H1 (cell line): ENCODE results near the gene ITSN1. TPM values are rescaled to one million over a fixed set of nuclear protein-coding genes. Genes with fewer than 3 reads are reported as not detected.

Experiments
- CTCF ChIA-PET: fragments of 300-600 bp; sonication (Branson Sonifier 250); formaldehyde crosslinking; loops from one replicate; lab custom pipeline; 2021; ENCODE audit not compliant: partially characterized antibody; lab: Charles Lee
- POLR2A ChIA-PET: fragments of 300-600 bp; sonication (Branson Sonifier 250); formaldehyde crosslinking; loops from one replicate; lab custom pipeline; 2021; ENCODE audit warnings: inconsistent platforms; ENCODE audit not compliant: partially characterized antibody; lab: Charles Lee
- DNase-seq, 2 experiments: peaks; one replicate each; pipeline versions ENCODE4 v3.0.0 to v3.0.0-alpha.2; 2010 to 2022; ENCODE audit warnings: low spot score in 2 of 2, low read depth in 1 of 2, mixed read lengths in 1 of 2
- FAIRE-seq: peaks from 2 replicates; lab custom pipeline; 2011; peaks lifted over from hg19 to GRCh38; lab: Jason Lieb, UNC
- H2AFZ ChIP-seq: 2 replicates; pipeline ENCODE4 v1.8.1; 2012; ENCODE audit warnings: low read length, inconsistent platforms
- H2AK5ac ChIP-seq: 2 replicates; pipeline ENCODE4 v1.6.1; 2013; ENCODE audit warnings: low read depth, low read length
- H2BK120ac ChIP-seq: replicated peaks from 2 replicates; pipeline ENCODE3; 2013; ENCODE audit warnings: low read depth, low read length, inconsistent platforms
- H2BK12ac ChIP-seq: 2 replicates; pipeline ENCODE4 v1.6.1; 2013; ENCODE audit warnings: low read depth, low read length
- H2BK15ac ChIP-seq: 2 replicates; pipeline ENCODE4 v1.6.1; 2013; ENCODE audit warnings: low read length
- H2BK20ac ChIP-seq: 2 replicates; pipeline ENCODE4 v1.6.1; 2013; ENCODE audit warnings: low read length
- H2BK5ac ChIP-seq: 2 replicates; pipeline ENCODE4 v1.6.1; 2013; ENCODE audit warnings: low read depth, low read length
- H3K14ac ChIP-seq: 2 replicates; pipeline ENCODE4 v1.6.1; 2013; ENCODE audit warnings: inconsistent platforms; ENCODE audit not compliant: insufficient read length
- H3K18ac ChIP-seq: 2 replicates; pipeline ENCODE4 v1.6.1; 2013; ENCODE audit warnings: low read length; ENCODE audit errors: extremely low read depth
- H3K23ac ChIP-seq: 2 replicates; pipeline ENCODE4 v1.6.1; 2013; ENCODE audit warnings: inconsistent platforms; ENCODE audit not compliant: insufficient read length
- H3K23me2 ChIP-seq: 2 replicates; pipeline ENCODE4 v1.6.1; 2013; ENCODE audit warnings: low read depth, low read length
- H3K27ac ChIP-seq: 2 replicates; pipeline ENCODE4 v1.6.1; 2011; ENCODE audit warnings: low read depth, low read length, inconsistent platforms
- H3K27me3 ChIP-seq, 4 experiments: replicated peaks in 1 of 4; 1 replicate in 1 of 4; 2 replicates in 3 of 4; pipeline versions ENCODE4 v1.6.1 to v1.8.1; 2011 to 2013; ENCODE audit warnings: low read length in 3 of 4, mild to moderate bottlenecking in 3 of 4, inconsistent platforms in 2 of 4, mixed read lengths in 2 of 4, moderate library complexity in 1 of 4; ENCODE audit not compliant: control insufficient read depth in 3 of 4, insufficient read depth in 3 of 4; ENCODE audit errors: extremely low read depth in 1 of 4
- H3K36me3 ChIP-seq, 4 experiments: 2 replicates each; pipeline versions ENCODE4 v1.6.1 to v1.8.1; 2011 to 2013; ENCODE audit warnings: mild to moderate bottlenecking in 4 of 4, low read length in 3 of 4, moderate library complexity in 2 of 4, control low read depth in 1 of 4, inconsistent platforms in 1 of 4; ENCODE audit not compliant: insufficient read depth in 4 of 4, control insufficient read depth in 2 of 4
- H3K4ac ChIP-seq: replicated peaks from 2 replicates; pipeline ENCODE3; 2013; ENCODE audit warnings: low read length, low read depth, mixed read lengths, inconsistent platforms; ENCODE audit not compliant: insufficient read length
- H3K4me1 ChIP-seq, 4 experiments: replicated peaks in 1 of 4; 1 replicate in 1 of 4; 2 replicates in 3 of 4; pipeline versions ENCODE4 v1.6.1 to v1.8.1; 2011 to 2013; ENCODE audit warnings: low read length in 3 of 4, inconsistent platforms in 2 of 4, mixed read lengths in 1 of 4; ENCODE audit not compliant: insufficient read depth in 4 of 4, control insufficient read depth in 3 of 4
- H3K4me2 ChIP-seq, 2 experiments: 2 replicates each; pipeline versions ENCODE4 v1.6.1 to v1.8.1; 2011 to 2013; ENCODE audit warnings: low read depth in 2 of 2, low read length in 2 of 2, control low read depth in 1 of 2, inconsistent platforms in 1 of 2, mild to moderate bottlenecking in 1 of 2; ENCODE audit not compliant: insufficient read depth in 1 of 2
- H3K4me3 ChIP-seq, 4 experiments: fragments of 200-600, 300-600 bp in 1 of 4; sonication (generic), shearing (Covaris generic), sonication (Bioruptor Twin) in 1 of 4; 2 replicates each; pipeline versions ENCODE4 v1.5.1 to v1.8.1; 2011 to 2016; ENCODE audit warnings: low read length in 4 of 4, low read depth in 3 of 4, control low read depth in 2 of 4, inconsistent platforms in 2 of 4, mild to moderate bottlenecking in 2 of 4, mixed read lengths in 1 of 4, moderate library complexity in 1 of 4; ENCODE audit not compliant: insufficient read depth in 2 of 4; ENCODE audit errors: extremely low read depth in 1 of 4
- H3K56ac ChIP-seq: replicated peaks from 2 replicates; pipeline ENCODE3; 2013; ENCODE audit warnings: low read depth, mild to moderate bottlenecking, mixed read lengths, low read length, inconsistent platforms; ENCODE audit not compliant: insufficient read length
- H3K79me1 ChIP-seq: 2 replicates; pipeline ENCODE4 v1.6.1; 2013; ENCODE audit warnings: low read depth, low read length, control low read depth
- H3K79me2 ChIP-seq, 2 experiments: 2 replicates each; pipeline versions ENCODE4 v1.6.1 to v1.8.1; 2012 to 2013; ENCODE audit warnings: low read length in 2 of 2, mild to moderate bottlenecking in 2 of 2, inconsistent platforms in 1 of 2; ENCODE audit not compliant: insufficient read depth in 2 of 2, control insufficient read depth in 1 of 2
- H3K9ac ChIP-seq, 4 experiments: replicated peaks in 1 of 4; 1 replicate in 1 of 4; 2 replicates in 3 of 4; pipeline versions ENCODE4 v1.6.1 to v1.8.1; 2011 to 2013; ENCODE audit warnings: low read depth in 3 of 4, low read length in 3 of 4, control low read depth in 2 of 4, mild to moderate bottlenecking in 2 of 4, moderate library complexity in 2 of 4, inconsistent platforms in 1 of 4; ENCODE audit errors: extremely low read depth in 1 of 4
- H3K9me3 ChIP-seq, 2 experiments: 2 replicates each; pipeline versions ENCODE4 v1.6.1 to v1.8.1; 2012 to 2013; ENCODE audit warnings: mild to moderate bottlenecking in 2 of 2, moderate library complexity in 2 of 2, control low read depth in 1 of 2, inconsistent platforms in 1 of 2, low read depth in 1 of 2, low read length in 1 of 2, mixed read lengths in 1 of 2; ENCODE audit not compliant: insufficient read depth in 2 of 2
- H4K20me1 ChIP-seq, 2 experiments: replicated peaks in 1 of 2; 2 replicates each; pipeline versions ENCODE3 to v1.8.1; 2011 to 2013; ENCODE audit warnings: inconsistent platforms in 2 of 2, low read length in 2 of 2, mild to moderate bottlenecking in 1 of 2; ENCODE audit not compliant: insufficient read depth in 2 of 2, control insufficient read depth in 1 of 2
- H4K5ac ChIP-seq: 2 replicates; pipeline ENCODE4 v1.6.1; 2013; ENCODE audit warnings: low read length, low read depth, mixed read lengths, inconsistent platforms; ENCODE audit not compliant: insufficient read length
- H4K8ac ChIP-seq: 2 replicates; pipeline ENCODE4 v1.8.0; 2013; ENCODE audit warnings: mild to moderate bottlenecking, moderate library complexity, low read length, inconsistent platforms; ENCODE audit not compliant: insufficient read depth; ENCODE audit errors: extremely low read depth
- H4K91ac ChIP-seq: replicated peaks from 2 replicates; pipeline ENCODE3; 2013; ENCODE audit warnings: low read length, mixed read lengths, inconsistent platforms; ENCODE audit not compliant: insufficient read length
- ATF2 ChIP-seq: IDR thresholded peaks from 2 replicates; pipeline ENCODE4 v1.6.1; 2012; ENCODE audit warnings: low read length, inconsistent platforms
- CTBP2 ChIP-seq: IDR thresholded peaks from 2 replicates; pipeline ENCODE4 v1.7.0; 2011; ENCODE audit warnings: borderline replicate concordance, mild to moderate bottlenecking, moderate library complexity, mixed read lengths, low read length; ENCODE audit not compliant: insufficient read depth, insufficient read length
- HDAC2 ChIP-seq, 2 experiments: fragments of 300-600 bp in 1 of 2; sonication (generic) in 1 of 2; IDR thresholded peaks; 2 replicates each; pipeline ENCODE4 v1.6.1; 2011 to 2012; ENCODE audit warnings: low read depth in 2 of 2, low read length in 2 of 2, mild to moderate bottlenecking in 2 of 2, moderate library complexity in 2 of 2, borderline replicate concordance in 1 of 2, inconsistent platforms in 1 of 2
- MAX ChIP-seq: IDR thresholded peaks from 2 replicates; pipeline ENCODE4 v1.6.1; 2012; ENCODE audit warnings: inconsistent platforms
- NRF1 ChIP-seq: IDR thresholded peaks from 2 replicates; pipeline ENCODE4 v1.6.1; 2011; ENCODE audit warnings: mild to moderate bottlenecking, low read depth, low read length, improper control_type of control experiment
- RNF2 ChIP-seq: fragments of 200-900, 300-1000 bp; sonication (generic); IDR thresholded peaks from 2 replicates; pipeline ENCODE4 v1.7.1; 2016; ENCODE audit warnings: borderline replicate concordance, low read depth, mild to moderate bottlenecking, antibody characterized with exemption, low read length; ENCODE audit not compliant: poor library complexity, severe bottlenecking; ENCODE audit errors: missing control alignments
- SP4 ChIP-seq: IDR thresholded peaks from 2 replicates; pipeline ENCODE4 v1.6.1; 2012; ENCODE audit warnings: low read length, inconsistent platforms
- TCF12 ChIP-seq: IDR thresholded peaks from 2 replicates; pipeline ENCODE4 v1.6.1; 2011; ENCODE audit warnings: low read depth, mild to moderate bottlenecking, low read length
- polyA plus RNA-seq, 7 experiments: library from polyadenylated mRNA; depleted of rRNA in 3 of 7; stranded (reverse) in 5 of 7; unstranded in 2 of 7; fragments of >200 nt in 5 of 7; fragments of 200-250 nt in 2 of 7; gene quantifications; 1 replicate in 5 of 7; 2 replicates in 1 of 7; 4 replicates in 1 of 7; pipeline versions ENCODE4 v1.2.1 to v1.2.3, GENCODE V29; 2011 to 2013; ENCODE audit warnings: missing spikeins in 2 of 7, mixed read lengths in 2 of 7
- total RNA-seq: library from RNA; stranded (reverse); fragmentation: NEBNext Ultra II Directional; extraction: Animal tissue kit (Norgen Biotek cat#: 25700); gene quantifications from 2 replicates; pipeline ENCODE4 v1.2.1, GENCODE V29; 2021
- TF ChIP-seq, protein P1 (sequence below), 3 experiments: IDR thresholded peaks; 1 replicate in 2 of 3; 2 replicates in 1 of 3; pipeline versions ENCODE4 v1.5.1 to v1.6.1; 2011; ENCODE audit warnings: low read length in 3 of 3, mild to moderate bottlenecking in 3 of 3, inconsistent platforms in 2 of 3, low read depth in 1 of 3, moderate library complexity in 1 of 3; ENCODE audit not compliant: insufficient read depth in 1 of 3; ENCODE audit errors: control extremely low read depth in 1 of 3

ITSN1 gene
- total and polyA plus RNA-seq, 2 of the 8 experiments (the other 6 are each of a cell fraction or from before 2014, with no cell fraction given), result 60.8 to 78.1 TPM

DNA sequence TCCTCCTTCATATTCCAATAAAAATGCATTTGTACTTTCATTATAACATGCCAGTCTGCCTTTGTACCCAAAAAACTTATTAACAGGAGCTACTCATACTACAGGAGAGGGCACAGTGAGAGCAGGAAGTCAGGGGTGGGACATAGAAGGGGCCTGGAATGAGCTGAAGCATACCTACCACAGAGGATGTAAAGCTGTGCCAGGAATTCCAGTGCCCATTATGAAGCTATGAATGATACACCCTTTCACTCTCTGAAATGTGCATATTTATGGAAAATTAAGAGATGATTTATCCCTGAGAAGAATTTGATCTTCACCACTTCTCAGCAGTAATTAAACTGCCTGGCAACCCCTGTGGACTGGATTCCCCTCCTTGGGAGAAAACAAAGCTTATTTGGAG, 207.5 kb downstream of the ITSN1 start:
- ChIA-PET POLR2A (interaction anchor here (0.7 kb wide), 1 partner anchor 9 kb away, joined by 3 read pairs; no protein-coding TSS in a partner anchor), CTCF (interaction anchor here (0.6 to 1.5 kb wide), 6 partner anchors 8 to 1348 kb away, joined by 3 to 4 read pairs (median 3); no protein-coding TSS in a partner anchor)
- H3K56ac ChIP-seq, result no peak overlapping the region
- no peak overlapping the region for H4K5ac ChIP-seq
- no peak overlapping the region for H3K23ac ChIP-seq
- no peak overlapping the region for H3K27ac ChIP-seq
- no peak overlapping the region for H3K4me2 ChIP-seq
- H3K9ac ChIP-seq, result no peak overlapping the region
- no peaks in the 10 kb centered on the region; a peak in 3 of 7 replicates for H3K4me1 ChIP-seq
- no peak overlapping the region for H2BK20ac ChIP-seq
- no peak overlapping the region for H3K4ac ChIP-seq
- FAIRE-seq (no peak), DNase-seq (no peak)
- no peak overlapping the region for H2BK120ac ChIP-seq
- no peak overlapping the region for H4K91ac ChIP-seq
- H3K79me1 ChIP-seq, result no peaks in the 10 kb centered on the region; the same call in 1 of the 2 replicates
- H3K9me3 ChIP-seq, result no peaks in the 10 kb centered on the region; a peak in 1 of 4 replicates
- H3K36me3 ChIP-seq, result no peaks in the 10 kb centered on the region
- no peak overlapping the region for H3K18ac ChIP-seq
- no peak overlapping the region for H4K8ac ChIP-seq
- H3K79me2 ChIP-seq, result no peaks in the 10 kb centered on the region
- H2BK15ac ChIP-seq, result no peak overlapping the region
- H2AFZ ChIP-seq, result no peak overlapping the region
- H4K20me1 ChIP-seq, result no peaks in the 10 kb centered on the region
- H3K14ac ChIP-seq, result no peak overlapping the region
- no peak overlapping the region for H3K4me3 ChIP-seq
- no peak overlapping the region for H2BK12ac ChIP-seq
- H2AK5ac ChIP-seq, result no peak overlapping the region
- H3K23me2 ChIP-seq, result no peaks in the 10 kb centered on the region
- H2BK5ac ChIP-seq, result no peak overlapping the region
- no peaks in the 10 kb centered on the region for H3K27me3 ChIP-seq
- no peak for TF ChIP-seq NRF1
- TF ChIP-seq, protein P1, sequence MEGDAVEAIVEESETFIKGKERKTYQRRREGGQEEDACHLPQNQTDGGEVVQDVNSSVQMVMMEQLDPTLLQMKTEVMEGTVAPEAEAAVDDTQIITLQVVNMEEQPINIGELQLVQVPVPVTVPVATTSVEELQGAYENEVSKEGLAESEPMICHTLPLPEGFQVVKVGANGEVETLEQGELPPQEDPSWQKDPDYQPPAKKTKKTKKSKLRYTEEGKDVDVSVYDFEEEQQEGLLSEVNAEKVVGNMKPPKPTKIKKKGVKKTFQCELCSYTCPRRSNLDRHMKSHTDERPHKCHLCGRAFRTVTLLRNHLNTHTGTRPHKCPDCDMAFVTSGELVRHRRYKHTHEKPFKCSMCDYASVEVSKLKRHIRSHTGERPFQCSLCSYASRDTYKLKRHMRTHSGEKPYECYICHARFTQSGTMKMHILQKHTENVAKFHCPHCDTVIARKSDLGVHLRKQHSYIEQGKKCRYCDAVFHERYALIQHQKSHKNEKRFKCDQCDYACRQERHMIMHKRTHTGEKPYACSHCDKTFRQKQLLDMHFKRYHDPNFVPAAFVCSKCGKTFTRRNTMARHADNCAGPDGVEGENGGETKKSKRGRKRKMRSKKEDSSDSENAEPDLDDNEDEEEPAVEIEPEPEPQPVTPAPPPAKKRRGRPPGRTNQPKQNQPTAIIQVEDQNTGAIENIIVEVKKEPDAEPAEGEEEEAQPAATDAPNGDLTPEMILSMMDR (IDR thresholded peaks at IDR 0.05; ENCODE audit: control extremely low read depth in 1 of 3, insufficient read depth in 1 of 3, low read depth in 1 of 3, low read length in 3 of 3), result no peak
- no peak for TF ChIP-seq CTBP2
- TF ChIP-seq ATF2, result no peak
- TF ChIP-seq MAX, result no peak
- TF ChIP-seq TCF12, result no peak
- TF ChIP-seq SP4, result no peak
- TF ChIP-seq HDAC2 (IDR thresholded peaks at IDR 0.05; ENCODE audit: borderline replicate concordance in 1 of 2, low read depth in 2 of 2, low read length in 2 of 2), result no peak
- no peak for TF ChIP-seq RNF2
